ENCODE measurements around the gene KCND3.

KCND3 gene

GRCh38 chr1:111988377-111988742 lies 1.1 kb downstream of the KCND3 start:
- peak; percentile 18 for DNase-seq

DNA sequence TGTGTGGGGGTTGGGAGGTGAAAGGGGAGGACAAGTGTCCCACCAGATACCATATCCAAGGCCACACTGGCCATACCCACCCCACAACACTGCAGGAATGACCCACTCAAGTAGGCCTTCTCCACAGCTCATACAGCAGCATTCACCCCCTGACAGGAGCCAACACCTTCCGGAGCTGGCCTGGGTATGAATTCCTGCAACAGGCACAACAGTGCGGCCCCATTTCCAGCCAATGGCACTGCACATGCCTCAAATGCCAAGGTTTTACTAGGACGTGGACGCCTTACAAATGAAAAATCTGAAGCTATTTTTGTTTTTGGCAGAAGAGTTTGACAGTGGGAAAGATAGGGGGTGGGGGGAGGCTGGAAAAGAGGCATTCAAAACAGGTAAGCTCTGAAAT lies 2.0 kb downstream of the KCND3 start:
- no peak for DNase-seq

GRCh38 chr1:111983500-111983899 lies 6.0 kb downstream of the KCND3 start:
- DNase-seq = no peak

DNA sequence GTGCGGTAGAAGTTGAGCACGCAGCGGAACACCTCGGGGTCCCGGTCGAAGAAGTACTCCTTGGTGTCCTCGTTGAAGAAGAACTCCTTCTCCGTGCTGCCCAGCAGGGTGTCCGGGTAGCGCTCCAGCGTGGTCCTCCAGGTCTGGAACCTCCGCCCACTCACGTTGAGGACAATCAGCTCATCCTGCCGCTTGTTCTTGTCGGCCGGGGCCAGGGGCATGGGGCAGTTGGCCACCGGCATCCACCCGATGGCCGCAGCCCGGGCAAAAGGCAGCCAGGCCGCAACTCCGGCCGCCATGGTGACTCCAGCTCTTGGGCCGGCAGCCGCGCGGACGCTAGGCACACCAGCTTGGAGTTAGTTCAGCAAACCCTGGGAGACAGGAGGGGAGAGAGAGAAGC lies 7.0 kb downstream of the KCND3 start:
- no peak for DNase-seq

DNA sequence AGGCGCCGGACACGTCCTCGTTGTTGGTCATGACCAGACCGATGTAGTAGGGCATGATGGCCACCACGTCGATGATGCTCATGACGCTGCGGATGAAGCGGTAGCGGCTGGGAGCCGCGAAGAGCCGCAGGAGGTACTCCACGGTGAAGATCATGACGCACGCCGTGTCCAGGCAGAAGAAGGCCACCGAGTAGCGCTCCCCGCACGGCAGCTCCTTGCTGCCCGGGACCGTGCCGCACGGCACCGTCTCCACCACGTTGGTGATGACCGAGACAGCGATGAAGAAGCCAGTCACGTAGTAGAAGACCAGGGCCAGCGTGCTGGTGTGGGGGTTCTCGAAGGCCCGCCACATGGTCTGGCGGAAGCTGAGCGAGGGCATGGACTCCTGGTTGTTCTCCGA lies 7.6 kb downstream of the KCND3 start:
- DNase-seq = no peak

- DNase-seq = no peak
Measured at GRCh38 chr1:111981090-111981489, 8.4 kb downstream of the KCND3 start.

DNA sequence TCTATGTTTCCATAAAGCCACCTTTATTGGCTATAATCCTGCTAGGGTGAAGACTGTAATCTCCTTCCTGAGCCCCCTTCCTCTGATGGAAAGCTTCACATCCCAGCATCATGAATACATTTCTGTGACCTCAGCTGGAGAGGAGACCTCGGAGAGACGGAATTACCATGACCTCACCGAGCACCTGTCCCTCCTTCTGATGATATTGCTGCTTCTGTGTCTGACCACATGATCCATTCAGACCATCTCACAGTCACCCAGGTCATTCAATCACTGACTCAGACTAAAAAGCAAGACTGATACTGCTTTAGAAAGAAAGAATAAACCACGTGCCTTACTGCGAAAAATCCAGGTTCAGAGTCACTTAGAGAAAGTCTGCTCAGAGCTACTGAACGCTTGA lies 8.8 kb downstream of the KCND3 start:
- DNase-seq = peak; percentile 11

- no peak for DNase-seq
Measured at GRCh38 chr1:111978695-111979094, 10.8 kb downstream of the KCND3 start.

- DNase-seq = no peak
Measured at GRCh38 chr1:111977378-111977777, 12.1 kb downstream of the KCND3 start.

DNA sequence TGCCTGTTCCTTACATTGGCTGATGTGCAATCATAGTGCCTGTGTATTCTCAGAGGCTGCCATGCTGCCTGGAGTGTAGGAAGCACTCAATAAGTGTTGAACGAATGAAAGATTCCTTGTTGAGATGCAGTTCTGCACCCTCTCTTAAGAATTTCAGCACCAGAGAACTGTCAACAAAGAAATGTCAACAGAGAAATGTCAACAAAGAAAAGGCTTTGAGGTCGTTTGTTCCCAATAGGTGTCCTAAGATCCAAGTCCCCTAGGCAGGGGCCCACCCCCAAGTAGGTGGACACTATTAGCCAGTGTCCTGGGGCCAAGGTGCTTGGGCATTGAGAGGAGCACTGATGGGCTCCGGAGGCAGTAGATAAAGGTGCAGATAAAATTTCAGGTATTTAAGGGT lies 12.6 kb downstream of the KCND3 start:
- DNase-seq = no peak

DNA sequence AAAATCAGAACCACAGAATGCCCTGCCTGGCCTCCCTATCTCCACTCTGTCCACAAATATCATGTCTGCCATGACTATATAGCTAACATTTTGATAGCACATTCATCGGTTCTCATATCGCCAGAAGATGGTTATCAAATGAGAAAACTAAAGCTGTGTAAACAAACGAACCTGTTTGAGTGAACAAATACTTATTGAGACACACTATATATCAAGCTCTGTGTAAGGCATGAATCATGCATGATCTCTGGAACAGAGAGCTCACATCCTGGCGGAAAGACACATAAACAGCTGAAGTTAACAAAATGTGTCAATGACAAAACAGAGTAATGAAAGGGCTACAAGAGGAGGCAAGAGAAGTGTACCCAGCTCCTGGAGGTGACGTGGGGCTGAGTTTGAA lies 13.1 kb downstream of the KCND3 start:
- DNase-seq = peak; percentile 85

DNA sequence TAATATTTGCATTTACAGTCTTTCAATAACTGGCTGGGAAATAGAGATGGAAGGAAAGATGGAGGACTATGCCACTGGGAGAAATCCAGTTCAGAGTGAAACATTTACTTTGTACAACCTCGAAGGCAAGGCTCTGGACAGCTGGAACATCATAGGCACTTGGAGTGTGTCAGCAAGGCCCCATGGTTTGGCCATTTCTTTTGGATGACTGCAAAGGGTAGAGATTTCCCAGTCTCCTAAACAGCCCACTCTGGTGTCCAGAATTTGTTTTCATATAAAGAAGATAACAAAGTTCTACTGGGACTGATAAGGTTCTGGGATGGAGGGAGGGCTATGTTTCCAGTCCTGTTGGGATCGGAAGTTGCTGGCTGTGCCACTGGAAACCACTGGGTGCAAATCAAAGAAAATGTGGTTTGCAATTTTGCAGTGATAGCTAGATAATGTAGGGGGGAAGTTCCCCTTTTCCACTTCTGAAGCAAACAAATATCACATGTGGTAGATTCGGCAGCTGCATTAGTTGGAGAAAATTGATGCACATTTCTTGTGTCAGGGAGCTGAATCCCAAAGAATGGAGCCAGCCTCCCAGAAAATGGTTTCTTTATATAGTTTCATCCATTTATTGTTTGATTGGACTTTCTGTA lies 16.2 kb downstream of the KCND3 start:
- DNase-seq = no peak

DNA sequence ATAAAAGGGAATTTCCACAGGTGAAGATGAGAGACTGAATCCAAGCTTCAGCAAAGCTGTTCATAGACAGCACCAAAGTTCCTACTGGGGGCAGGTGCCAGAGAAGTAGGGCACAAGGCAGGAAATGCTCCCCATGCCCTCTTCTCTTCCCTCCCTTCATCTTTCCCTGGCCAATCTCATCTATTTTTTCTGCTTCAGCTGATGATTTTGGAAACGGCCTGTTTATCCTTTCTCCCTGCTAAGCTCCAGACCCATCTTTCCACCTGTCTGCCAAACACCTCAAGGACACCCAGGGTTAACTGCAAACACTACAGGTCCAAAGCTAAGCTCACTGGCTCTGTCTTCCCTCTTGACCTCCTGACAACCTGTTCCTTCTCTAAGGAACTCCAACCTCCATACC lies 18.1 kb downstream of the KCND3 start:
- DNase-seq = no peak

DNA sequence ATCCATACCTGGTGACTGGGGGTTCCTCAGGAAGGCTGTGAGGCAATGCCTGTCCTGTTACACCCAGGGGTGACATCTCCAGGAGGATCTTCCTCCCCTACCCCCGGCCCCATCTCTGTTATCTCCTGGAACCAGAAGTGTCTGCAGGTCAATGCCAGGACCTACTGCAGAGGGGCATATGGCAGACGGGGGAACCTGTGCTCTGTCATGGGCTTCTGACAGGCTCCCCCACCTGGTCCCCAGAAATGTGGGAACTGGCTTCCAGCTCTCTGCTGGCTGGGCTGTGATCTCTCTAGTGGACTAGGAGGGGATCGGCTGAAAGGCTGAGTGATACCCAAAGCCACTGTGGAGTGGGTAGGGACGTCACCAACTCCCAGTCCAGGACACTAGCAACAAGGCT lies 21.0 kb downstream of the KCND3 start:
- DNase-seq = no peak

DNA sequence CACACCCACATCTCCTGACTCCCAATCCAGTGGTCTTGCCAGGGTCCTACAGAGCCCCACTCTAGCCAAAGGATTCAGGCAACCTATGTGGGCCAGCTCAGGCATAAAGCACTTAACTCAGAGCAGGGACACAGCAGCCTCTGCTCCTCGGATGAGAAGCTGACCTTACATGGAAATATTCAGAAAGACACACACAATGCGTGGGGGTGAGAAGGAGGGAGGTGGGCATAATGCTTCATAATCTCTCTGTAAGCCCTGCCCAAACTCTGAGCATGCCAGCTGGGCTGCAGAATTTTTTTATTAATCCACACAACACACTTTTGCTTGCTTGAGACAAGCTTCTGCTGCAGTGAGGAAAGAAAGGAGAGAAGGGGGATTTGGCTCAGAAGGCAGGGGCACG lies 21.6 kb downstream of the KCND3 start:
- no peak for DNase-seq

- no peak for DNase-seq
Measured at GRCh38 chr1:111967067-111967690, 22.3 kb downstream of the KCND3 start.

DNA sequence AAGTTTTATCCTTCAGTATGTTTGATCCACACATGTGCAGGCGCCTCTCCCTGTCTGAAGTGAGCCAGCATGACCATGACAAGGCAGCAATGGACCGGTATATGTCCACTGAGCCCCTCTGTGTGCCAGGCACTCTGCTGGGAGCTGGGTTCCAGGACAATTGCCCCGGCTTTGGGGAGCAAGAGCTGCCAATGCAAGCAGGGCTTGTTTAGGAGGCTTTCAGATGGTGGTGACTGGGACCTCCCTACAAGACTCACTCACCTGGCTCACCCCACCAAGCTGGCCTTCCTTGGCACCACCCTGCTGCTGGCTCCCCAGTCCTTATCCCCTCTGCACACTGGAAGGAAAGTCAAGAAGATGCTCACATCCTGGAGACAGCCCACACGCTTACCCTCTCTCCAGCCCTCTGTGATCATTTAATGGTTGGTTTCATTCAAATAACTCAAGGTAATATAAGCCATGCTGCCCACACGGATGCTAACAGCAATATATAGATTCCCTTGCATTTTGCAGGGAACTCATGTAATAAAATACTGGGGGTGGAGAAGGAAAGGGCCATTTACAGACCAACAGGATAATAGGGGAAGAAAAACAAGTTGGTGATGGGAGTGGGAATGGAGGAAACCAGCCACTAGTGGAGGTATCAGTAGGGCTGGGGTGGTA lies 23.6 kb downstream of the KCND3 start:
- no peak for DNase-seq

GRCh38 chr1:111963985-111964738 lies 25.3 kb downstream of the KCND3 start:
- no peak for DNase-seq

DNA sequence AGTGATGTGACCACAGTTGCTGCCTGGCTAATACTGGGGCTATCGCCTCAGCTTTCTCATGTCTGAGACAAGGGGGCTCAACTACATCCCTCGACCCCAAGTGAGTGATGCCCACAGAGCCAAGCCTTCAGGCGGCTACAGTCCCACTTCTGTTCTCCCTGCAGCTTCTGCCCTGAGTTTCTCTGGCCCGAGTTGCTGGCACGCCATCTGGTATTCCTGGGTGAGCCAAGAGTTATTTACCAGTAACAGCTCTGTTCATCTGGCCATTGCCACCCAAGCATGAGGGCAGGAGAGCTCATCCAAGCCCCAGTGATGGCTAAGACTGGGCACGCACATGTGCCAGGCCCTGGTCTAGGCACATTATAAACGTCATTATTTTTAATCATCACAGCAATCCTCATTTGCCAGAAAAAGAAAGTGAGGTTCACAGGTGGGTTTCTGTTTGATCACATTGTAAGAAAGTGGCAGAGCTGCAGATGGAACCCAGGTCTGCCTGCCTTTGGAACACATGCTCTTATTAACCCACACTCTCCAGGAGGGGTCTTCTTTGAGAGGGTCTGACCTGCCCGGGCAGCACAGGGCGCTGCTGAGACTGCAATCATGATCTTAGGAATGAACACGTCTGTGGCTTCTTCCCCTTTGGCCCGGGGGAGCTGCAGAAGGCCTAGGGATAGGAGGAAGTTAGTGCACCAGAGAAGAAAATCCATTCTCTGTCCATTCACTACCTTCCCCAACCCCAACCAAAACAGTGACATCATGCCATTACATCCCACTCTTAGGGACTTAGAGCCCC lies 27.5 kb downstream of the KCND3 start:
- DNase-seq = no peak

- peak; percentile 79 for DNase-seq
Measured at GRCh38 chr1:111961016-111961415, 28.5 kb downstream of the KCND3 start.

DNA sequence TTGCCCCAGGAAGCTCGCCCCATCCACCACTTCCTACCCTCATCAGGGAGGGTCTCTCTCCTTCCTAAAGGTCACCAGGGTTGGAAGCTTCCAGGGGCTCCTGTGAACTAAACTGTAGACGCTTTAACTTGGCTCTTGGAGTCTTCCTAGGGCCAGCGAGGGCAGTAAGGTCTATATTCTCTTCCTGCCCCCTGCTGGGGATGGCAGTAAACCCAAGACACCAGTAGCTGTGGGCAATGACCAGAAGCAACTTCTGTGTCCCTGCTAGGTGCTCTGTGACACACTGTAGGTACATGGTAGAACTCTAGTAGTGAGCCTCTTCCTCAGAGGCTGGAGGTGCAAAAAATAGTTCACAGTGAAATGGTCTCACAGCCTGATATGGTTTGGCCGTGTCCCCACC lies 30.0 kb downstream of the KCND3 start:
- DNase-seq = no peak

DNA sequence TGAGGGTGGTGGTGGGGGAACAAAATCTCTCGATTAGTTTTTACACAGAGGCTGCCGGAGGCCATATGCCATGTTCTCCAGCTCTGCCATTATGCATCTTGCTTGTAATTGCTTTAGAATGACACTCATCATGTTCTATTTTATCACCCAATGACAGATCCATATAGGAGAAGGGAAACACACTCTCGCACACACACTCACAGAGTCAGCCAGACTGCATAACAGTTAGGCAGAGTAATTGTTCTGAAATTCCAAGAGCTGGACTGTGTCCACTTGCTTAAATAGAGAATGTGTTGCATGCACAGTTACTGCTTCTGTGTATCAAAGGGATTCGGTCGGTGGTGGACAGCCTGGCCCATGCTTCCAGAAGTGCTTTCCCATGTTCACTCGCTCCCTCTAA lies 30.6 kb downstream of the KCND3 start:
- no peak for DNase-seq

- no peak for DNase-seq
Measured at GRCh38 chr1:111958075-111958474, 31.4 kb downstream of the KCND3 start.

Data from DMS153 (cell line).